HG02763 (cell line): ENCODE data around the gene GFOD1.

Experiments used
- ATAC-seq: cut with Tn5 transposase; IDR thresholded peaks from one replicate; pipeline ENCODE4 v1.9.1; 2021; ENCODE audit warnings: mild to moderate bottlenecking, moderate library complexity; ENCODE audit not compliant: unreplicated experiment

Gene GFOD1, protein sequence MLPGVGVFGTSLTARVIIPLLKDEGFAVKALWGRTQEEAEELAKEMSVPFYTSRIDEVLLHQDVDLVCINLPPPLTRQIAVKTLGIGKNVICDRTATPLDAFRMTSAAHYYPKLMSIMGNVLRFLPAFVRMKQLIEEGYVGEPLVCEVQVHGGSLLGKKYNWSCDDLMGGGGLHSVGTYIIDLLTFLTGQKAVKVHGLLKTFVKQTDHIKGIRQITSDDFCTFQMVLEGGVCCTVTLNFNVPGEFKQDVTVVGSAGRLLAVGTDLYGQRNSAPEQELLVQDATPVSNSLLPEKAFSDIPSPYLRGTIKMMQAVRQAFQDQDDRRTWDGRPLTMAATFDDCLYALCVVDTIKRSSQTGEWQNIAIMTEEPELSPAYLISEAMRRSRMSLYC

DNA sequence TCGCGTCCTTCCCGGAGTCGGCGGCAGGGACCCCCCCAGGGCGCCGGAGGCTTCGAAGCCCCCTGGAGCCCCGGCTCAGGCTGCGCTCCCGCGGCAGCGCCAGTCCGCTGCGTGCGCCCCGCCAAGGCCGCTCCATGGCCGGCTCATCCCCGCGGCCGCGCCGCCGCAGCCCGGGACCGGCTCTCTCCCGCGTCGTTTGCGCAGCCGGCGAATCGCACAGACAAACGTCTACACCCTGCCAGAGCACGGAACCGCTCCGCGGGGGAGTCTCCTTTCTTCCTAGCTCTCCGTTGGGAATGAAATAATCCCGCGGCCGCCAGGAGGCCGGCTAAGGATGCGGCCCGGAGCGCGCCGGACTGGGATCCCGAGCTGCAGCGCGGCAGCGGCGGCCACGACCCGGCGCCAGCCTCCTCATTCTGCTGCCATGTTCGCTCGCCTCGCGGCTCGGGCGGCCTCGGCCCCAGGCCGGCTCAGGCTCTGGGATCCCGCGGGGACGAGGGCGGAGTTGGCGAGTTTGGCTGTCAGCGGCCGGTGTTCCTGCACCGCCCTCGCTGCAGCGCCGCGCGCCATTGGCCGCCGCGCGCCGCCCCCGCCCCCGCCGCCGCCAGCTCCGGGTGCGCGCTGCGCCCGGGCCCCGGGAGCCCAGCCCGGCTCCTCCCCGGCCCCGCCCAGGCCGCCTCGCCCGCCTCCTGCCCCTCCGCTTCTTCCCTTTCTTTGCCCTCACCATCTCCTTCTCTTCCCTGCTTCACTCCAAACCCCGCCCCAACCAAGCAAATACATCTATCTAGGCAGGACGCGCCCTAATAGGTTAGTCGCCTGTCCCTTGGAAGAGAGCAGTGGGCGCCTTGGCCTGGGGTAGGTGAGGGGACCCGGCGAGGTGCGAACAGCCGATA is at the start of gene GFOD1:
GFOD1 (minus strand) TSS at position 479 of the 893 bp plus-strand sequence. CDS start 710 bp downstream, outside the sequence.
- ATAC-seq: peak; percentile 81

DNA sequence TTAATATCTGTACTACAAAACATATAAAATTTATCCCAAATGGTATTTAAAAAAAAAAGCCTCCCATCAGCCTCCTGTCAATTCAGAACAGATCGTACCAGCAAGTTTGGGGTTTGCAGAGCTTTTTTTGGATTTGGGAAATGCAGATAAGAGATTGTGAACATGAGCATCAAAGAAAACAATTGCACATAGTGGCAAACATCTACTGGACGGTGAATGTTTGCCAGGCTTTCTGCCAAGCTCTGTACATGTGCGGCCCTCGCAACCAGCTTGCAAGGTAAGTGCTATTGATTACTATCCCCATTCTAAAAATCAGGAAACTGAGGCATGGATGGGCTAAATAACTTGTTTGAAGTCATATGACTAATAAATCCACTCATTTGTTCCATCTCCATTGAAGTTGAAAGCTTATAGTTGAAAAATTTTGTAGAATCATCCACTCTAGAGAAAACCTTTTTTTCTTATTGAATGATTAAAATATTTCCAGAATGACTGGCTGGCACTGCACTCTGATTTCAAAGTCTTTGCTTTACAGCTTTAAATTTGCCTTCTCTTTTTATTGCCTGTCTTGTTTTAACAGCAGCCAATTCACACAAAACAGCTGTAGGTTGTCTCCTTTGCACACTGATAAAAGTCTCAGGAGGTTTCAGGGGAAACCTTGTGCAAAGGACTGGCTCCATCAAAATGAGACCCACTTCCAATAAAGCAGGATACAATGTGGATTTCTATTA is 49.6 kb upstream of the GFOD1 start:
- ATAC-seq: no peak

DNA sequence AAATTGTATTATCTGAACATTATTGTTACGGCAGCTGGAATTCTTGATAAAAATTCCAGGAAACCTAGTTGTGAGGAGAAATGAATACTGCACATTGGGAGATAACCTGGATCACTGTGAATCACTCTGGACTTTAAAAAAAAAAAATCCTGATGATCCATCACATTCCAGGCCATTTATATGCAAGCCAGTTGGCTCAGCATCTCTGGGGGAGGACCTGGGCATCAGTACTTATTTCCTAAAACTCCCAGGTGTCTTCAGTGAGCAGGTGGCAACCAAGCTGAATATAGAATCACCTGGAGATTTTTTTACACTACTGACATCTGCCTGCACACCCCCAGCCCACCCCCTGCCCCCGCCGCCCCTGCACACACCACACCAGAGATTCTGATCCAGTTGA is 47.9 kb upstream of the GFOD1 start:
- no peak for ATAC-seq

DNA sequence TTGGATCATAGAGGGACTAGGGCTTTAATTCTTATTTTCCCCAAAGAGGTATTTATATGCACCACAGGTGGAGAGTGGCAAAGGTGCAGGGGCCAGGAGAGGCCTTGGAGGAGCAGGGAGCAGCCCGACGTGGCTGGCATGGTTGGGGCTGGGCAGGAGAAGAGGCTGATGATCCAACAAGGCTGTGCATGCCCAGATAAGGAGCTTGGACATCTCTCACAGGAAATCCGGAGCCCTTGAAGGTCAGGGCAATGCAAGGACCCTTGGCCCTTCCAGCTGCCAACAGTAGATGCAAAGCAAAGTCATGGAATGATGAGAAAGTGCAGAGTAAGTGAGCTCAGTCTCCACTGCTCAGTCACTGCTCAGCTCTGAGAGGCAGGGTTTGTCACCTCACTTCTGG is 47.1 kb upstream of the GFOD1 start:
- no peak for ATAC-seq

DNA sequence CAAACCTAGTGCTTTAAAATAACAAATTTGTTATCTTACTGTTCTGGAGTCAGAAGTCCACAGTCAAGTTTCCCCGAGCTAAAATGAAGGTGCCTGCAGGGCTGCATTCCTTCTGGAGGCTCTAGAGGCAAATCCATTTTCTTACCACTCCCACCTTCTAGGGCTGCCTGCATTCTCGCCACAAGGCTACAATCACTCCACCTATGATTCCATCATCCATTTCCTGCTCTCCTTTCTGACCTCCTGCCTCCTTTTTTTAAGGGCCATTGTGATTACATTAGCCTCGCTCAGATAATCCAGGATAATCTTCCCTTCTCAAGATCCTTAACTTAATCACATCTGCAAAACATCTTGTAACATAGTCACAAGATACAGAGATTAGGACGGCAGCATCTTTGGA is 44.6 kb upstream of the GFOD1 start:
- ATAC-seq: no peak

DNA sequence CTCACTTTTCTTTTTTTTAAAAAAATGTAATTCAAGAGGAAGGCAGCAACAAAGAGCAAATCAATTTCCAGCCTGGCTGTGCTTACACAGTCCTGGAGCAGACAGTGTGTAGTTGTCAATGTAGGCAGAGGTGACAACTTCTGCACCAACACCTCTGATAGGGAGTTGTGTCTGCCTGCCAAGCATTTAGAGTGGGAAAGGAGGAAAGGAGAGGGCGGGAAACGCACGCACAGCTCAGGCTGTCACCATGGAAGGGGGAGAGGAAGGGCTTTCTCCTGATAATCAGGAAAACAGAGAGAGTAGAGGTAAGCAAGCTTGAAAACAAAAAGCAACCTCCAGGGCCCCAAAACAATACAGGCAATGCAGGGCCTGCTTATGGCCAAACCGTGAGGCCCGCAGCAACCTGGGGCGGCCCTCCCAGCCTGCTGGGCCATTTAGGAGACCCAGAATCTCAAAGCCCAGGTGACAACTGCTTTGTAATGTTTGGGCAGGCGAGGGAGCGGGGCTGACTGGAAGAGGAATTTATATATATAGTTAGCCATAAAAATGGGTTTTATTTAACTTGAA is 41.5 kb upstream of the GFOD1 start:
- ATAC-seq: no peak

DNA sequence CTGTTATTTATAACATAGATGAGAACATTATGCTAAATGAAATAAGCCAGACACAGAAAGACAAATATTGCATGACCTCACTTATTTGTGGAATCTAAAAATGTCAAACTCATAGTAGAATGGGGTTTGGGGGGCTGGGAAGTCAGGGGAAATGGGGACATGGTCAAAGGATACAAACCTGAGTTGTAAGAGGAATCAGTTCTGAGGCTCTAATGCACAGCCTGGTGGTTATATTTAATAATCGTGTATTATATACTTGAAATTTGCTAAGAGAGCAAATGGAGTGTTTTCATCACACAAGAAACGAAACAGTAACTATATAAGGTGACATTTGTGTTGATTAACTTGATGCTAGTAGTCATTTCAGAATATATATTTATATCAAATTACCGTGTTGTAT is 40.8 kb upstream of the GFOD1 start:
- no peak for ATAC-seq

DNA sequence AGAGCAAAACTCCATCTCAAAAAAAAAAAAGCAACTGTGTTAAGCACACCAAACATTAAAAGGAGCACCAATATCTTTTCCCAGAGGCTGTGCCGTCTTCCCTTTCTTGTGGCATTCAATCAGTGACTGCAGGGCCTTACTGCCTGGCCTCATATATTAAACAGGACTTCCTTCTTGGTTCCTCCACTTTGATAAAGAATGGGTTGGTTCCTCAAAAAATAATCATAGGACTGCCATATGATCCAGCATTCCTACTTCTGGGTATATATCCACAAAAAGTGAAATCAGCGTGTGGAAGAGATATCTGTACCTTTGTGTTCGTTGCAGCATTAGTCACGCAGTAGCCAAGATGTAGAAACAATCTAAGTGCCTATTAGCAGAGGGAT is 40.3 kb upstream of the GFOD1 start:
- no peak for ATAC-seq

DNA sequence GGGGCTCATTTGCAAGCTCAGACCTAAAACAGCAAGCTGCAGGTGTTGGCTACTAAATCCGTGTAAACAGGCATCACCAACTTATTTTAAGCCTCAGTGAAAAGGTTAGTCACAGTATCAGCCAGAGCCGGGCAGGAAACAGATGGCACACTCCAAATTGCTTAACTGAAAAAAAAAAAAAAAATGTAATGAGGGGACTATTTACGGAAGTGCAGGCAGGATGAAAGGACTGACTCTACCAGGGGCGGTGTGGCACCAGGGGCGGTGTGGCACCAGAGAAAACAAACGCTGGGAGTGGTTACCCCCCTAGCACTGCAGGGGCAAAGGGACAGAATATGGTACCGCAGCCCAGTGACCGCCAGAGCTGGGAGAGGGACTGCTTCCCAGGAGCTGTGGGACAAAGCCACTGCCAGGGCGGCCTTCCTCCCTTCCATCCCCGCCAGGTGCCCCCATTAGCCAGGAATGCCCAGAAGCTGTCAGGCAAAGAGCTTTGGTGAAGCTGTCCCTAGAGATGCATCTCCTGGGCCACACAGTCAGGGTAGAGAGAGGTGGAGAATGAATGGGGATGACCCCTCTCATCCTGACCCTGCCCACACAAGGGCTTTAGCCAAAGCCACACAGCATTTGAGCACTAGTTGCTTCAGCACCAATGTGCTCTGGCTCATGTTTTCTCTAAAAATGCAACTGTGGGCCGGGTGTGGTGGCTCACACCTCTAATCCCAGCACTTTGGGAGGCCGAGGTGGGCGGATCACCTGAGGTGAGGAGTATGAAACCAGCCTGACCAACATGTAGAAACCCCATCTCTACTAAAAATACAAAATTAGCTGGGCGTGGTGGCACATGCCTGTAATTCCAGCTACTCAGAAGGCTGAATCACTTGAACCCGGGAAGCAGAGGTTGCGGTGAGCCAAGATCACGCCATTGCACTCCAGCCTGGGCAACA is 39.6 kb upstream of the GFOD1 start:
- ATAC-seq: peak; percentile 84

DNA sequence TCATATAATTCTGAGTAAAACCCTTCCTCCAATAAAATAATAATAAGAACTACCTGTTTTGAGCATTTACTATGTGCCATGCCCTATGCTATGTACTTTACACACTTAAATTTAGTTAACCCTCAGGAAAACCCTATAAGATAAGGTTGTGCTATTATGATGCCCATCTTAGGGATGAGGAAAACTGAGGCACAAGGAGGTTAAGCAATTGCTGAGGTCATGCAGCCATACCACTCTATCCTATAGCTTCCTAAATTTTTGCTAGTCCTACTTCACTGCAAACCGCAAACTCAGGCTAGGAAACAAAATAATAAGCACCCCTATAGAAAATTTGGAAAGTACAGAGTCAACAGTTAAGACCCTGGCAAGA is 38.9 kb upstream of the GFOD1 start:
- ATAC-seq: no peak

DNA sequence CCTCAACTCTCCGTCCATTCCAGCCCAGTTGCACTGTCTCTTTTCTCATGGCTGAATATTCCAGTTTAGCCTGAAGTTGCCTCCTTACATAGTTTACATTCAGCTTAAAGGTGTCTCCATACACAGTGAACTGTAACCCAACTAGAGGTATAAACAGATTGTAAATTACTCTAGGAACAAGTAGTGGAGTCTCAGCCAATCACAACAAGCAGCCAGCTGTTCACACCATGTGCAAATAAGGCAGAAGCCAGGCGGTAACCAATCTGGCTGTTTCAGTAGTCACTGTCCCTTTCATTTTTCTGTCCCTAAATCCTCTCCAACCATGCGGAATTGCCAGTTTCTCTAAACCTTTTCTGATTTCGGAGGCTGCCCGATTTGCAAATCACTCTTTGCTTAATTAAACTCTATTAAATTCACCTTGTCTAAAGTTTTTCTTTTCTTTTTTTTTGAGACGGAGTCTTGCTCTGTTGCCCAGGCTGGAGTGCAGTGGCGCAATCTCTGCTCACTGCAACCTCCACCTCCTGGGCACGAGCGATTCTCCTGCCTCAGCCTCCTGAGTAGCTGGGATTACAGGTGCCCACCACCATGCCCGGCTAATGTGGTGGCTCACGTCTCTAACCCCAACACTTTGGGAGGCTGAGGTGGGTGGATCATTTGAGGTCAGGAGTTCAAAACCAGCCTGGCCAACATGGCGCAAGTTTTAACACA is 37.6 kb upstream of the GFOD1 start:
- no peak for ATAC-seq

DNA sequence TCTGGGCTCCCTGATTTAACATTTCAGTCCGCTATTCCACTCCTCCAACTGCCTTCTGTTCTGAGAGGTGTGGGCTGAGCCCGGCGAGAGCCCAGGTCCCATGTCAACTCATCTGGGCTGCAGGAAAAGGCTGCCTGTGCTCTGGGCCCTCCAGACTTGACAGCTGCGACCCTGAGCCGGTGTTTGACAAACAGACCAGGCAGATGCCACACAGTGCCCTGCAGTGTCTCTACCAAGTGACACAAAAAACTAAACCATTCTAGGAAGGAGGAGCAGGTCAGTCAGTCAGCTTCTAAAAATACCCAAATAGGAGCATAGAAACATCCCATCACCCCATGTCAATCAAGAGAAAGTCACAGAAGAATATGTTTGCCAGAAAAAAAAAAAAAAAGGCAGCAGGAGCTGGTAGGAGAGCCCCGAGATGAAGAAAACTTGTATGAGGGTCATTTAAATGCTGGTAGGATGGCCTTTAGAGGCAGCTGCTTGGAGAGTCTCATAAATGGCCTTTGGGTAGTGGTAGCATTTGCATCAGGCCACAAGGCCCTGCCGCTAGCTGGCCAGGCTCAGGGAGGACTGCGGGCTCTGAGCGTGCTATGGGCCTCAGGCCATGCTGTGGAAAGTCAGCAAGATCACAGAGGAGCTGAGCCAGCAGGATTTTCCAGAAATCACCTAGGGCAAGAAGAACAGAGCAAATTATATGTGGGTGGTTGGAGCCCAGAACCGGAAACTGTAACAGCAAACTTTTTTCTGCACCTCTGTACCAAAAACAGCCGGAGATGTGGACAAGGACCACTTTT is 36.6 kb upstream of the GFOD1 start:
- ATAC-seq: no peak

DNA sequence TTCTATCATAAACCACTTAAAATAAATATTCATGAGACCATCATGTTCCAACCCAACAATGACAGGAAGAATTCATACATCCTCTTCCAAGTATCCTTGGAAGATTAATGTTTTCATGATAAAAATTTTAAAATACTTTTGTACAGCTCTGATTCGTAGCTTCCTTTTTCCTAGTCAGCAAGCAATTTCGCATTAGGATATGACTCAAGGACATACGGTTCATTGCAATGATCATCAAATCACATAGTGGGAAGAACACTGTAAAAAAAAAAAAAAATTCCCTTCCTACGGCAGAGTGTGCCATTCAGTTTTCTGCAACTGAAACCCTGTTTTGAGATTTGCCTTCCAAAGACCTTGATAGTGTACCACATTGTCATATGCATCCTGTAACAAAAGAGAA is 35.3 kb upstream of the GFOD1 start:
- no peak for ATAC-seq

DNA sequence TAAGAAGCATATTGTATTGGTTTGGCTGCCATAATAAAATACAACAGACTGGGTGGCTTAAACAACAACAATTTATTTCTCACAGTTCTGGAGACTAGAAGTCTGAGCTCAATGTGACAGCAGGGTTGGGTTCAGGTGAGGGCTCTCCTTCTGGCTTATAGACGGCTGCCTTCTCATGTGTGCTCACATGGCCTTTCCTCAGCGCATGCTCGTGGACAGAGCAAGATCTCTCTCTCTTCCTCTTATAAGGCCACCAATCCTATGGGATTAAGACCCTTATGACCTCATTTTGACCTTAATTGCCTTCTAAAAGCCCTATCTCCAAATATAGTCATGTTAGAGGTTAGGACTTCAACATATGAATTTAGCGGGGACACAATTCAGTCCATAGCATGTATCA is 32.4 kb upstream of the GFOD1 start:
- ATAC-seq: no peak

DNA sequence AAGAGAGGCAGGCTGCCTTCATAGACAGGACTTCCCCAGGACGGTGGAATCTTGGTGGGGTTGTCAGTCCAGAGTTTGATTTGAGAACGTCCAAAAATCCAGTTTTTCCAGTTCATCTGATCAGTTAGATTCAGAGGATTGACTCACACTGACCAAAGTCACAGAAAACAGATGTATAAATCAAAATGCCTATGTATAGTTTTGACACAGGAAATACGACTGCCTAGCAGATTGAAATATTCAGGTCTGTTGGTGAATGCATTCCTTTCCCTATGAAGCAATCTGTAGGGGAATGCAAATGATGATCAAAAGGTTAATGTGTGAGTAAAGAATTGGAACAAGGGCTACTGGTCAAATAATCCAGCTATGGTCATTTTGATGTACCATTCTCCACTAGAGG is 29.7 kb upstream of the GFOD1 start:
- ATAC-seq: no peak

DNA sequence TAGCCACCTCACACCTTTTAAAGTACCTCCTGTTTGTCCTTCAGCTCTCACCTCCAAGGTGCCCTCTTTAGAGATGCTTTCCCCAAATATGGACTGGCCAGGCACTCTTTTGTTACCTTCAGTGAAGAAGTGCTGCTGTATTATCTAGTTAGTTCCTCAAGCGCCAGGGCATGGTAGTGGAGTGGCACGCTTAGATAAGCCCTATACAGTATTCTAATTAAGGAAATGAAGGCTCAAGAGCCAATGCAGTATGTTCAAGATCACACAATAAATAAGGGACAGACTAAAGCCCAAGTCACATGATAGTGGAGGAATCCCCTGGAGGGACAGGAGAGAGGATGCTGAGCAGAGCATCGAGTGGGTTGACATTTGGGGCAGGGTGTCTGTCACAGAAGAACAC is 28.5 kb upstream of the GFOD1 start:
- no peak for ATAC-seq

DNA sequence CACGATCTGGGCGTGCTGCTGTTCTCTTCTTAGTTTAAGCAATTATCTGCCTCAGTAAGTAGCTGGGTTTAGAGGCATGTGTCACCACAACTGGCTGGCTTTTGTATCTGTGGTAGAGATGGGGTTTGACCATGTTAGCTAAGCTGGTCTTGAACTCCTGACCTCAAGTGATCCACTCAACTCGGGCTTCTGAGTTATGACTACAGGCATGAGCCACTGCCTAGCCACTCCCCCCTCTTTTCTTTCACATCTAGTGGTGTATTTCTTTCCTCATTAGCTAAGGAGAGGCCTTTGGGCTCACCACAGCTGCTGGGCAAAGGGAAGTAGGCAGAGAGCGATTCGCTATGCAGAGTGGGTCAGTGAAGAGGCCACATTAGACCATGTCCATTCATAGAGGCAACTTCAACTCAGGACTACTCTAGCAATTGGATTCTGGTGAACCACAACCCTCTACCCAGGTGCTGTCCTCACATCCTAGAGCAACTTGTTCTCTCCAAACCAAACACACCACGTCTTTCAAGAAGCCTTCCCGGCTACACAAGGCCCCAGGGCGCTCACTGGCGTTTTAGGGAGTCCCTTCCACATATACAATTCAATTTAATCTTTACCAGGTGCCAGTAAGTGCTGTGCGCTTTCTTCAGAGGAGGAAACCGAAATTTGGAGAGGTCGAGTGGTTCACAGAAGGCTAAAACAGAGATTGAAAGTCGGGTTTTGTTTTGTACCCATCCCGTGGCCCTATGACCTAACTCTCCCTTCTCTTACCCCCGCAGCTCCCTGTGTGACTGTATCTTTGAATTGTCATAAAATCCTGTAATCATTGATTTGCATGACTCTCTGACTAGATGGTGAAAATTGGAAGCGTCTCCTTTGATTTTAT is 26.5 kb upstream of the GFOD1 start:
- ATAC-seq: no peak

DNA sequence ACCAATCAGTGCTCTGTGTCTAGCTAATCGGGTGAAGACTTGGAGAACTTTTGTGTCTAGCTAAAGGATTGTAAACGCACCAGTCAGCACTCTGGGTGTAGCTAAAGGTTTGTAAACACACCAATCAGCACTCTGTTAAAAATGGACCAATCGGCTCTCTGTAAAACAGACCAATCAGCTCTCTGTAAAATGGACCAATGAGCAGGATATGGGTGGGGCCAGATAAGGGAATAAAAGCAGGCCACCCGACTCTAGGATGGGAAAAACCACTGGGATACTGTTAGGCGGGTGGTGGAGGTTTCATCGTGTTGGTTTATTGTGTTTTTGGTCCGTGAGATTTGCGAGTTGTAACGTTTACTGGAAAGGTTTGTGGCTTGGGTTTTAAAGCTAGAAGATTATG is 25.5 kb upstream of the GFOD1 start:
- ATAC-seq: no peak
